ENCODE results near the gene TP53AIP1. TPM values are rescaled to one million over a fixed set of nuclear protein-coding genes. Genes with fewer than 3 reads are reported as not detected.

The TP53AIP1 gene
- 10.9 and 14.3 TPM in 2 replicates for polyA plus RNA-seq

GRCh38 chr11:128942817-128943427, at the start of gene TP53AIP1:
TSS of gene TP53AIP1 (minus strand) at chr11:128942871. CDS start at chr11:128937818, 5,053 bp downstream.

GRCh38 chr11:128890543-128891368, 51.9 kb downstream of the TP53AIP1 start, which contains the start of gene KCNJ5:
TSS of gene KCNJ5 (plus strand) at chr11:128891356. CDS start at chr11:128911274, 19,918 bp downstream.

Other genes with a start within 250 kb of the TP53AIP1 start
- gene FLI1, start 248.8 kb downstream of the TP53AIP1 start, polyA plus RNA-seq, result 1.1 TPM in 1 of 2 replicates, not detected in the other
- gene KCNJ1, start 75.6 kb downstream of the TP53AIP1 start, polyA plus RNA-seq, result 2.6 and 4.3 TPM in 2 replicates
- gene KCNJ5, start 51.5 kb downstream of the TP53AIP1 start, polyA plus RNA-seq, result not detected in 2 replicates
- gene ARHGAP32, start 249.5 kb upstream of the TP53AIP1 start, polyA plus RNA-seq, result 58.1 and 58.7 TPM in 2 replicates